HEK293 (cell line): ENCODE measurements around the gene IFNL2.

ENCODE experiments used
- CTCF ChIA-PET: fragments of 350-600 bp; formaldehyde crosslinking; extraction: SDS; loops from one replicate; lab custom pipeline; 2021; ENCODE audit warnings: antibody characterized with exemption; lab: Yijun Ruan, JAX
- POLR2A ChIA-PET: fragments of 300-600 bp; formaldehyde crosslinking; extraction: SDS; loops from one replicate; lab custom pipeline; 2020; ENCODE audit warnings: antibody characterized with exemption, inconsistent platforms; lab: Yijun Ruan, JAX
- H3K27ac ChIP-seq: fragments of 200-500 bp; sonication (Bioruptor generic); 2 replicates; pipeline ENCODE4 v1.5.1; 2014; ENCODE audit warnings: low read depth, low read length, control low read depth, inconsistent platforms; ENCODE audit errors: extremely low read depth
- H3K36me3 ChIP-seq, 2 experiments: fragments of 200-500 bp in 1 of 2; sonication (Bioruptor generic) in 1 of 2; 1 replicate in 1 of 2; 2 replicates in 1 of 2; pipeline ENCODE4 v1.5.1; 2014 to 2017; ENCODE audit warnings: inconsistent platforms in 2 of 2, low read length in 2 of 2; ENCODE audit not compliant: control insufficient read depth in 2 of 2, insufficient read depth in 1 of 2
- H3K4me1 ChIP-seq: fragments of 200-500 bp; sonication (Bioruptor generic); 2 replicates; pipeline ENCODE4 v1.5.1; 2014; ENCODE audit warnings: mild to moderate bottlenecking, low read length, inconsistent platforms; ENCODE audit not compliant: control insufficient read depth, insufficient read depth
- H3K4me3 ChIP-seq: 2 replicates; pipeline ENCODE4 v1.5.1; 2011; ENCODE audit warnings: low read depth, mild to moderate bottlenecking, control low read depth, low read length, moderate library complexity
- H3K9me3 ChIP-seq: fragments of 200-500 bp; sonication (Bioruptor generic); 2 replicates; pipeline ENCODE4 v1.5.1; 2014; ENCODE audit warnings: low read depth, low read length, inconsistent platforms; ENCODE audit not compliant: control insufficient read depth, insufficient read depth
- EGR2 ChIP-seq: fragments of 450-650 bp; formaldehyde crosslinking; IDR thresholded peaks from 2 replicates; pipeline ENCODE4 v1.5.1; 2016; ENCODE audit warnings: low read depth, missing biosample characterization, missing genetic modification characterization
- GLIS1 ChIP-seq: fragments of 450-650 bp; formaldehyde crosslinking; IDR thresholded peaks from 2 replicates; pipeline ENCODE4 v1.5.1; 2016; ENCODE audit warnings: missing biosample characterization, missing genetic modification characterization
- KLF7 ChIP-seq: fragments of 450-650 bp; formaldehyde crosslinking; IDR thresholded peaks from 2 replicates; pipeline ENCODE4 v1.5.1; 2016; ENCODE audit warnings: missing biosample characterization, missing genetic modification characterization, borderline replicate concordance
- OVOL3 ChIP-seq: fragments of 450-650 bp; formaldehyde crosslinking; IDR thresholded peaks from 2 replicates; pipeline ENCODE4 v1.5.1; 2016; ENCODE audit warnings: missing biosample characterization, missing genetic modification characterization
- PRDM1 ChIP-seq: fragments of 450-650 bp; formaldehyde crosslinking; IDR thresholded peaks from 2 replicates; pipeline ENCODE4; 2016; ENCODE audit warnings: missing biosample characterization, missing genetic modification characterization
- YY1 ChIP-seq: fragments of 450-650 bp; formaldehyde crosslinking; IDR thresholded peaks from 2 replicates; pipeline ENCODE4 v1.5.1; 2018; ENCODE audit warnings: missing biosample characterization, missing genetic modification characterization
- ZBTB48 ChIP-seq: fragments of 450-650 bp; formaldehyde crosslinking; IDR thresholded peaks from 2 replicates; pipeline ENCODE4 v1.5.1; 2016; ENCODE audit warnings: missing biosample characterization, missing genetic modification characterization
- ZNF169 ChIP-seq: fragments of 450-650 bp; formaldehyde crosslinking; IDR thresholded peaks from 2 replicates; pipeline ENCODE4 v1.5.1; 2016; ENCODE audit warnings: missing biosample characterization, missing genetic modification characterization
- ZNF19 ChIP-seq: fragments of 450-650 bp; formaldehyde crosslinking; IDR thresholded peaks from 2 replicates; pipeline ENCODE4; 2016; ENCODE audit warnings: missing biosample characterization, missing genetic modification characterization, low read depth
- ZNF214 ChIP-seq: fragments of 450-650 bp; formaldehyde crosslinking; IDR thresholded peaks from 2 replicates; pipeline ENCODE4 v1.5.1; 2017; ENCODE audit warnings: missing biosample characterization, mild to moderate bottlenecking, missing genetic modification characterization, borderline replicate concordance
- ZNF274 ChIP-seq, 2 experiments: fragments of 200-500 bp in 1 of 2; fragments of 450-650 bp in 1 of 2; sonication (Bioruptor generic) in 1 of 2; formaldehyde crosslinking in 1 of 2; IDR thresholded peaks; 2 replicates each; pipeline versions ENCODE4 v1.5.1 to v1.6.1; 2014 to 2016; ENCODE audit warnings: borderline replicate concordance in 1 of 2, inconsistent platforms in 1 of 2, low read length in 1 of 2, missing biosample characterization in 1 of 2, missing genetic modification characterization in 1 of 2
- ZNF350 ChIP-seq: fragments of 450-650 bp; formaldehyde crosslinking; IDR thresholded peaks from 2 replicates; pipeline ENCODE4 v1.5.0; 2017; ENCODE audit warnings: missing biosample characterization, mild to moderate bottlenecking, missing genetic modification characterization
- ZNF530 ChIP-seq: fragments of 450-650 bp; formaldehyde crosslinking; IDR thresholded peaks from 2 replicates; pipeline ENCODE4 v1.5.1; 2016; ENCODE audit warnings: low read depth, missing biosample characterization, missing genetic modification characterization
- ZNF549 ChIP-seq: fragments of 450-650 bp; IDR thresholded peaks from 2 replicates; pipeline ENCODE4 v1.5.1; 2018; ENCODE audit warnings: missing biosample characterization, missing genetic modification characterization, mild to moderate bottlenecking, inconsistent platforms, moderate library complexity
- ZNF623 ChIP-seq: fragments of 450-650 bp; formaldehyde crosslinking; IDR thresholded peaks from 2 replicates; pipeline ENCODE4 v1.5.1; 2016; ENCODE audit warnings: missing biosample characterization, missing genetic modification characterization
- TF ChIP-seq, protein P1 (sequence below): fragments of 450-650 bp; formaldehyde crosslinking; IDR thresholded peaks from 2 replicates; pipeline ENCODE4 v1.5.1; 2017; ENCODE audit warnings: missing biosample characterization, missing genetic modification characterization
- TF ChIP-seq, protein P2 (sequence below): fragments of 450-650 bp; formaldehyde crosslinking; IDR thresholded peaks from 2 replicates; pipeline ENCODE4 v1.5.1; 2016; ENCODE audit warnings: missing biosample characterization, missing genetic modification characterization
- TF ChIP-seq, protein P3 (sequence below): fragments of 450-650 bp; formaldehyde crosslinking; IDR thresholded peaks from 2 replicates; pipeline ENCODE4 v1.5.1; 2016; ENCODE audit warnings: missing biosample characterization, missing genetic modification characterization, borderline replicate concordance

The IFNL2 gene

DNA sequence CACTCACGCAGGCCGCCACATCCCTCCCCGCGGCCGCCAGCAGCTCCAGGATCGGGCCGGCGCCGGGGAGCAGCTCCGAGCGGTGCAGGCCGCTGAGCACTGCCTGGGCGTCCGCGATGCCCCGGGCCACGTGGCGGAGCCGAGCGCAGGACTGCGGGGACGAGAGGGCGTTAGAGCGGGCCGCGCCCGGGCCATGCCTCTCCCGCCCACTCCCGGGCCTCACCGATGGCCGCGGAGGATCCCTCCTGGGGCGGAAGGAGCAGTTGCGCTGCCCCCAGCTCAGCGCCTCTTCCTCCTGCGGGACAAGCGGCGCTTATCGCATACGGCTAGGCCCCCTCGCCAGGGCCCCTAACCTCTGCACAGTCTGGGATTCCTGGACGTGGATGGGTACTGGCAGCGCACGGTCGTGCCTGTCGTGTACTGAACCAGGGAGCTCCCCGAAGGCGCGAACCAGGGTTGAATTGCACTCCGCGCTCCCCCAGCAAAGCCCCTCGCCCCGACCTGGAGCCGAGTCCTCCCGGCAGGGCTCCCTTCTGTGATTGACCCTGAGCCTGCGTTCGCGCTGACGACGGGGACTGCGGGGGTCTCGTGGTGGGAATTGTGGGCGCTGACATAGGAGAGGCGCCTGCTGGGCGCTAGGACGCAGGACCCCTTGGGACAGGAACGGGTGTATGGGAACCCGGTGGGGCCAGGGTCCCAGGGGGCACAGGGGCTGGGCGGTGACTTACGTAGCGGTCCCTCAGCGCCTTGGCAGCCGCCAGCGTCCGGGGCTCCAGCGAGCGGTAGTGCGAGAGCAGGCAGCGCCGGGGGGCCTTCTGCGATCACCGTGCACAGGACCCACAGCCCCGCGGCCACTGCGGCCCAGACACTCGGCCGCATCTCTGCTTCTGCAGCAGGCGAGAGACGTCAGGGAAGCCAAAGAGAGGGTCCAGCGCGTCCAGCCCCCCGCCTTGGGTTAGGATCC is 20.2 kb upstream of the IFNL2 start (continued):
- TF ChIP-seq, protein P1, sequence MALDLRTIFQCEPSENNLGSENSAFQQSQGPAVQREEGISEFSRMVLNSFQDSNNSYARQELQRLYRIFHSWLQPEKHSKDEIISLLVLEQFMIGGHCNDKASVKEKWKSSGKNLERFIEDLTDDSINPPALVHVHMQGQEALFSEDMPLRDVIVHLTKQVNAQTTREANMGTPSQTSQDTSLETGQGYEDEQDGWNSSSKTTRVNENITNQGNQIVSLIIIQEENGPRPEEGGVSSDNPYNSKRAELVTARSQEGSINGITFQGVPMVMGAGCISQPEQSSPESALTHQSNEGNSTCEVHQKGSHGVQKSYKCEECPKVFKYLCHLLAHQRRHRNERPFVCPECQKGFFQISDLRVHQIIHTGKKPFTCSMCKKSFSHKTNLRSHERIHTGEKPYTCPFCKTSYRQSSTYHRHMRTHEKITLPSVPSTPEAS = no peak
- TF ChIP-seq EGR2 (tag by site-specific recombination) (no peak), YY1 (tag by site-specific recombination) (no peak), ZNF623 (tag by site-specific recombination) (no peak), ZBTB48 (tag by site-specific recombination) (no peak), OVOL3 (tag by site-specific recombination) (no peak)
- TF ChIP-seq, protein P2, sequence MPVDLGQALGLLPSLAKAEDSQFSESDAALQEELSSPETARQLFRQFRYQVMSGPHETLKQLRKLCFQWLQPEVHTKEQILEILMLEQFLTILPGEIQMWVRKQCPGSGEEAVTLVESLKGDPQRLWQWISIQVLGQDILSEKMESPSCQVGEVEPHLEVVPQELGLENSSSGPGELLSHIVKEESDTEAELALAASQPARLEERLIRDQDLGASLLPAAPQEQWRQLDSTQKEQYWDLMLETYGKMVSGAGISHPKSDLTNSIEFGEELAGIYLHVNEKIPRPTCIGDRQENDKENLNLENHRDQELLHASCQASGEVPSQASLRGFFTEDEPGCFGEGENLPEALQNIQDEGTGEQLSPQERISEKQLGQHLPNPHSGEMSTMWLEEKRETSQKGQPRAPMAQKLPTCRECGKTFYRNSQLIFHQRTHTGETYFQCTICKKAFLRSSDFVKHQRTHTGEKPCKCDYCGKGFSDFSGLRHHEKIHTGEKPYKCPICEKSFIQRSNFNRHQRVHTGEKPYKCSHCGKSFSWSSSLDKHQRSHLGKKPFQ (tag by site-specific recombination) = no peak

DNA sequence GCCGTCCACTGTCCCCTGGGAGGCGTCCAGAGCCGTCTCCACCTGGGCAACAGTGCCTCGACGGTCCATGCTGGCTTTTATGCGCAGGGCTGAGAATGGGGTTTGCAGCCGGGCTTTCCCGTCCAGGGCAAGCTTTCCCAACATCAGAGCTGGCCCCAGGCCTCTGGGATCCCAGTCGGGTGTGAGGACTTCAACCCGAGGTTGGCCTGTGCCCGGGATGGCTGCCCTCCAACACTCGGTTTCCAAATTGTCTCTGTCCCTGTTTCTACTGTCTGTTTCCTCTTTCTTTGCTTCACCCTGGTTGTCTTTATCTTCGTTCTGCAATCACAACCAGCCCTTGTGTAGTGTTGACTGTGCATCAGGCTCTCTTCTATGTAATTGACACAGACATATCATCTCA is 19.4 kb upstream of the IFNL2 start, which contains the start of gene IFNL4:
IFNL4 (minus strand) TSS at position 51 of the 400 bp plus-strand sequence.
- no peak within 1 kb of the TSS for H3K4me3 ChIP-seq
- POLR2A ChIA-PET = interaction anchor here (0.7 kb wide), 1 partner anchor 11 kb away, joined by 6 read pairs; no protein-coding TSS in a partner anchor
- CTCF ChIA-PET = interaction anchor here (0.5 to 1.6 kb wide), 2 partner anchors 37 to 890 kb away, joined by 3 to 4 read pairs; no protein-coding TSS in a partner anchor
- TF ChIP-seq, protein P3, sequence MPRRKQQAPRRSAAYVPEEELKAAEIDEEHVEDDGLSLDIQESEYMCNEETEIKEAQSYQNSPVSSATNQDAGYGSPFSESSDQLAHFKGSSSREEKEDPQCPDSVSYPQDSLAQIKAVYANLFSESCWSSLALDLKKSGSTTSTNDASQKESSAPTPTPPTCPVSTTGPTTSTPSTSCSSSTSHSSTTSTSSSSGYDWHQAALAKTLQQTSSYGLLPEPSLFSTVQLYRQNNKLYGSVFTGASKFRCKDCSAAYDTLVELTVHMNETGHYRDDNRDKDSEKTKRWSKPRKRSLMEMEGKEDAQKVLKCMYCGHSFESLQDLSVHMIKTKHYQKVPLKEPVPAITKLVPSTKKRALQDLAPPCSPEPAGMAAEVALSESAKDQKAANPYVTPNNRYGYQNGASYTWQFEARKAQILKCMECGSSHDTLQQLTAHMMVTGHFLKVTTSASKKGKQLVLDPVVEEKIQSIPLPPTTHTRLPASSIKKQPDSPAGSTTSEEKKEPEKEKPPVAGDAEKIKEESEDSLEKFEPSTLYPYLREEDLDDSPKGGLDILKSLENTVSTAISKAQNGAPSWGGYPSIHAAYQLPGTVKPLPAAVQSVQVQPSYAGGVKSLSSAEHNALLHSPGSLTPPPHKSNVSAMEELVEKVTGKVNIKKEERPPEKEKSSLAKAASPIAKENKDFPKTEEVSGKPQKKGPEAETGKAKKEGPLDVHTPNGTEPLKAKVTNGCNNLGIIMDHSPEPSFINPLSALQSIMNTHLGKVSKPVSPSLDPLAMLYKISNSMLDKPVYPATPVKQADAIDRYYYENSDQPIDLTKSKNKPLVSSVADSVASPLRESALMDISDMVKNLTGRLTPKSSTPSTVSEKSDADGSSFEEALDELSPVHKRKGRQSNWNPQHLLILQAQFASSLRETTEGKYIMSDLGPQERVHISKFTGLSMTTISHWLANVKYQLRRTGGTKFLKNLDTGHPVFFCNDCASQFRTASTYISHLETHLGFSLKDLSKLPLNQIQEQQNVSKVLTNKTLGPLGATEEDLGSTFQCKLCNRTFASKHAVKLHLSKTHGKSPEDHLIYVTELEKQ (tag by site-specific recombination) = no peak
- TF ChIP-seq ZNF214 (tag by site-specific recombination) = no peak
- TF ChIP-seq GLIS1 = no peak
- TF ChIP-seq ZNF530 (tag by site-specific recombination) = no peak
- no peak for TF ChIP-seq ZNF623 (tag by site-specific recombination)
- TF ChIP-seq ZNF274 (IDR thresholded peaks at IDR 0.05; ENCODE audit: low read length) = no peak
- TF ChIP-seq ZNF274 (tag by site-specific recombination; IDR thresholded peaks at IDR 0.05; ENCODE audit: borderline replicate concordance) = no peak
- TF ChIP-seq ZNF350 (tag by site-specific recombination) = no peak
- TF ChIP-seq ZNF169 (tag by site-specific recombination) = no peak
- TF ChIP-seq ZNF549 = no peak
- no peak for TF ChIP-seq KLF7 (tag by site-specific recombination)
- TF ChIP-seq ZNF19 (tag by site-specific recombination) = no peak
- TF ChIP-seq PRDM1 = no peak
- TF ChIP-seq, all 188 proteins: peak for 0
- Histone ChIP-seq H3K36me3 (no peaks in the 10 kb centered on the region), H3K27ac (no peak within 1 kb of the TSS), H3K9me3 (no peaks in the 10 kb centered on the region), H3K4me1 (peaks cover 2% of the 10 kb centered on the region; the same call in 1 of the 2 replicates)
